Colon (tissue), 2 donors: ENCODE measurements around the gene CHMP5.

Source experiments
- FAIRE-seq: peaks from 2 replicates; lab custom pipeline; 2012; peaks lifted over from hg19 to GRCh38; lab: Jason Lieb, UNC
- donor health status: control.
- donor health status: control.

The CHMP5 gene

DNA sequence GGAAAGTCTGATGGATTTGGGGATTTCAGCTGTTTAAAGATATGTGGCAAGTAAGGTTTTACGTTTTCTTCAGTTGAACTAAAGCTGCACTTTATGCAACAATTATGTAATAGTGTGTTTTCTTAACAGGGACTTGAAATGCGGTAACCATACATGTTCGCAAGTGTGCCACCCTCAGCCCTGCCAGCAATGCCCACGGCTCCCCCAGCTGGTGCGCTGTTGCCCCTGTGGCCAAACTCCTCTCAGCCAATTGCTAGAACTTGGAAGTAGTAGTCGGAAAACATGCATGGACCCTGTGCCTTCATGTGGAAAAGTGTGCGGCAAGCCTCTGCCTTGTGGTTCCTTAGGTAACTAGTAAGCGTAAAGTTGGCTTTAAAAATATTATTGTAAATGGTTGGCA, 53.9 kb downstream of the CHMP5 start:
- no peak for FAIRE-seq

DNA sequence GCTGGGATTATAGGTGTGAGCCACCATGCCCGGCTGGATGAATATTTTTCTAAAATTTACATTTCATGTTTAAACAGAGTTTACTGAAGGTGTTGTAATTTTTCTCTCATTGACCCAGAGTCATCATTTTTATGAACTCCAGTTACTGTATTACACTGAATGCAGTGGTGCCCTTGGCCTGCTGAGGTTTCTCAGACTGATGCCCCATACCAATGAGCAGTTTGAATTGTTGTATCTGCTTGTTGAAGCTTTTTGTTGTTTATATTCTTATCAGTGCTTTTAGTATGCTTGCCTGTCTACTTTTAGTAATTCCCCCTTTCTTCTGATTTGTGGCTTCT, 55.4 kb downstream of the CHMP5 start:
- FAIRE-seq = no peak

DNA sequence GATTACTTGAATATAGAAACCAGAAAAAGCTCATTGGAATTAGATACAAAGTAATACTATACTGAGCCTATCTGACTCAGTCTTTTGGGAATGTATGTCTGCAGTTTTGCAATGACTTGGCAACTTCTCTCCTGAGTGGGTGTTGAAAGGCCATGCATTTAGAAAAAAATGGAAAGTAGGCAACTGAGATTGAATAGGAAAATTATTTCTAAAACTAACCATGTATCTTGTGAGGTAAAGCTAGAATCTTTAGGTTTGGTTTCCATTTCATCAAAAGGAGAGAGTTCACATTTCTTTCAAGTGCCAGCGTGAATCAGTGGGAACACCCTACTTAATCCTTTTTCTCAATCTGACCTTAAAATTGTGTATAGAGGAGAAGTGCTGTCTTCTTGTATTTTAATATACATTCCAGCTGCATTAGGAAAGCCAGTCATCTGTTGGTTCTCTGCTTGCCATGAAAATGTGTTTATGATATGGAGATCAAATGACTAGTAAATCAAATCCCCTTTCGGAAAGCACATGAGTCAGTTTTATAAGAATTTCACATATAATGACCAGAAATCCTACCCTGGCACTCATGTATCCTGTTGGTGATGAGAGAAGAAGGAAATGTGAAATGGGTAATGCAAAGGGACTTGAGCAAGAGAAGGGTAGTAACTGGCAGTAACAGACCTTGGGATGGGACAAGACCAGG, 55.9 kb downstream of the CHMP5 start:
- FAIRE-seq = no peak

DNA sequence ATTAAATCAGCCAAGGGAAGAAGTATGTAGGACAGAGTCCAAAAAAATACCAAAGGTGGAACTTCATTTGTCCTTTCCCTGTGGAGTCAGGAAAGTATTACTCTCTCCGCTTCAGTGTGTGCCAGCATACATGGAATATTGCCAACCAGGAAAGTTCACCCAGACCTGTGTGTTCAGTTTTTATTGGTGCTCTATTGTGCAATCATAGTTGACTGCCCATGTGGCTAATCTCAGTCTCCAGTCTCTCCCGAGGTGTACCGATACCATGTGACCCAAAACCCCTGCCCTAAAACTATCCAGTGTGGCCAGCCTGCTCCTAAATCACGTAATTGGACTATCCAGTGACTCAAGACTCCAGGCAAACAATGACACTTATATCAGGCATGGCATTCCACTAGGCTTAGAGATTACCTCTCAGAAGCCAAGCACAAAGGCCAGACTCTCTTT, 64.3 kb downstream of the CHMP5 start:
- peak; percentile 14 for FAIRE-seq

DNA sequence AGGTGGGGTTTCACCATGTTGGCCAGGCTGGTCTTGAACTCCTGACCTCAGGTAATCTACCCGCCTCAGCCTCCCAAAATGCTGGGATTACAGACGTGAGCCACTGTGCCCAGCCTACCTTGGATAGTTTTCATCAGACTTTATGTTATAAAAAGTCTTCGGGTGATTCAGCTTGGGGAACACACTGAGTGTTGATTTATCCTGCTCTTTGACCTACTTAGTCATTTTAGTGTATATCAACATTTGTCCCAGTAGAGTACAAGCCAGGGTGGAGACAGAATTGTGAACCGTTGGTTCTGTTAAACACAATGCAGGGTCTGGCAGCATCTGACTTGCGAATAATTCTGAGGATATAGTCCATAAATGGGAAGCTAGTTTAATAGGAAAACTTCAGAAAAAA, 65.1 kb downstream of the CHMP5 start:
- FAIRE-seq = no peak

DNA sequence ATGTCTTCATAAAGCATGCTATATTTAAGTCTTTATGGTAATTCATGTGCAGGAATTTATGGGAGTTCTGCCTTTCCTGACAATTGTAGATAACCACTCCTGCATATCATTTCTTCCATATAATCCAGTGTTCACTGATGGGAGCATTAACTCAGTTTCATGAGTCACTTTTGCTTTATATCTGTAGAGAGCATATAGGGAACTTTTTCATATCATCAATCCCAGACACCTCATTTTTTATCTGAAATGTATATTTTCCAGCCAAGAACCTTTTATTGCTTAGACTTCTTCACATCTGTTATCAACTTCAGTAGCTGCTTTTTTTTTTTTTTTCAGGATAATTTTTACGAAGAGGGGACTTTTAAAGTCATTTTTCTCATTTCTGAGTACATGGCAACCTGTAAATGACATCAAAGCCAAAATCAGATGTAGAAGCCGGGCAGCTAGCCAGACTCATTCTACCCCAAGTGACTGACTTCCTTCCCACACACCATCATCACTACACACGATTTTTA, 66.6 kb downstream of the CHMP5 start:
- FAIRE-seq = no peak
